ENCODE data around the gene SHISAL1.

DNA sequence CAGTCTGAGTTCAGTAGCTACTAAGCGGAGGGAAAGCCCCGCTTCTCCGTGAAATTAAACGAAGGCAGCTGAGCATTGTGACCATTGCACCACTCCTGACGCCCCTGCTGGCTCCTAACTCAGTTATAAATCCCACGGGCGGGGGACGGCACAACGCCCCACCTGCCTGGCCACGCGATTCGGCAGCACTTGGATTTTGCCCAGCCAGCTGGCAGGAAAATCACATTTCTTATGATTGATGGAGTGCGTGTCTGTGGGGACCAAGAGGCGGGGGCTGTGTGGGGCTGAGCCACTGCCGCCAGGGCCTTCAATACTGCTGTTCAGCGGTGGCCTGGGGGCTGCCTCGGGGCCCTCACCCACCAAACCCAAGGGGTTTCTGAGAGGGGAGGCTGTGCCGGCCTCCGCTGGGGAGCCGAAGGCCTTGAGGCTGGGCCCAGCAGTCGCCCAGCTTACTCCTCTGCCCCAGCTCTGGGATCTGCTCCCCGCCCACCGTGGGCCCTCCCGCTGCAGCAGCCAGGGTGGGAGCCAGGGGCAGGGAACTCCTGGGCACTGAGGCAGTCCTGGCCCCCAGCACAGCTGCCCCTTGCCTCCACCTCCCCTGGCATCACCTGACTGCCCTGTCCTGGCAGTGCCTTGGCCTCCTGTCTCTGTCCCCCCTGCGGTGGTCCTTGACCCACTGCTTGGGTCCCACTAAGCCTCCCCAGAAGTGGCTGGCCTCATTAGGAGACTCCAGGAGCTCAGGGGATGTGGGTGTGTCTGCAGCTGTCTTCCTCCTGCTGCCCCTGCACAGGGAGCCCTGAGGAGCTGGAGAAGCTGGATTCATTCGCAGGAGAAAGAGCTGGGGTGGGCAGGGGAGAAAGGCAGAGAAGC lies 30.7 kb downstream of the SHISAL1 start:
- TF ChIP-seq EP300 (IDR thresholded peaks at IDR 0.05), result no peak
- TF ChIP-seq POLR2AphosphoS5 (IDR thresholded peaks at IDR 0.05), result no peak
- TF ChIP-seq, protein P1, sequence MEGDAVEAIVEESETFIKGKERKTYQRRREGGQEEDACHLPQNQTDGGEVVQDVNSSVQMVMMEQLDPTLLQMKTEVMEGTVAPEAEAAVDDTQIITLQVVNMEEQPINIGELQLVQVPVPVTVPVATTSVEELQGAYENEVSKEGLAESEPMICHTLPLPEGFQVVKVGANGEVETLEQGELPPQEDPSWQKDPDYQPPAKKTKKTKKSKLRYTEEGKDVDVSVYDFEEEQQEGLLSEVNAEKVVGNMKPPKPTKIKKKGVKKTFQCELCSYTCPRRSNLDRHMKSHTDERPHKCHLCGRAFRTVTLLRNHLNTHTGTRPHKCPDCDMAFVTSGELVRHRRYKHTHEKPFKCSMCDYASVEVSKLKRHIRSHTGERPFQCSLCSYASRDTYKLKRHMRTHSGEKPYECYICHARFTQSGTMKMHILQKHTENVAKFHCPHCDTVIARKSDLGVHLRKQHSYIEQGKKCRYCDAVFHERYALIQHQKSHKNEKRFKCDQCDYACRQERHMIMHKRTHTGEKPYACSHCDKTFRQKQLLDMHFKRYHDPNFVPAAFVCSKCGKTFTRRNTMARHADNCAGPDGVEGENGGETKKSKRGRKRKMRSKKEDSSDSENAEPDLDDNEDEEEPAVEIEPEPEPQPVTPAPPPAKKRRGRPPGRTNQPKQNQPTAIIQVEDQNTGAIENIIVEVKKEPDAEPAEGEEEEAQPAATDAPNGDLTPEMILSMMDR (IDR thresholded peaks at IDR 0.05), result no peak
